Astrocyte (in vitro differentiated cells and primary cell): ENCODE data around the gene CREBL2. TPM values are rescaled to one million over a fixed set of nuclear protein-coding genes. Genes with fewer than 3 reads are reported as not detected.
"Not testable (repeated sequence)": the region's sequence is repeated elsewhere in the genome, so short reads cannot be mapped to it uniquely, and the experiment has no call there.

Experiments
- DNase-seq: peaks from one replicate; pipeline ENCODE4 v3.0.0-alpha.2; 2010; ENCODE audit warnings: low read depth
- FAIRE-seq: peaks from 2 replicates; lab custom pipeline; 2011; peaks lifted over from hg19 to GRCh38; lab: Jason Lieb, UNC
- H2AFZ ChIP-seq: 2 replicates; pipeline ENCODE4 v1.6.0; 2012; ENCODE audit warnings: low read depth, low read length, inconsistent platforms
- H3K27ac ChIP-seq: 2 replicates; pipeline ENCODE4 v1.5.1; 2011; ENCODE audit warnings: low read depth, low read length, inconsistent platforms
- H3K27me3 ChIP-seq: 2 replicates; pipeline ENCODE4 v1.6.0; 2011; ENCODE audit warnings: low read length, inconsistent platforms; ENCODE audit not compliant: insufficient read depth
- H3K36me3 ChIP-seq: 2 replicates; pipeline ENCODE4 v1.5.1; 2011; ENCODE audit warnings: low read length, inconsistent platforms; ENCODE audit not compliant: insufficient read depth
- H3K4me1 ChIP-seq: 2 replicates; pipeline ENCODE4 v1.5.1; 2011; ENCODE audit warnings: low read length, inconsistent platforms; ENCODE audit not compliant: insufficient read depth
- H3K4me2 ChIP-seq: 2 replicates; pipeline ENCODE4 v1.6.0; 2012; ENCODE audit warnings: low read length, inconsistent platforms
- H3K4me3 ChIP-seq: 2 replicates; pipeline ENCODE4 v1.5.1; 2011; ENCODE audit warnings: low read depth, mild to moderate bottlenecking, low read length, inconsistent platforms; ENCODE audit not compliant: insufficient read depth
- H3K79me2 ChIP-seq: 2 replicates; pipeline ENCODE4 v1.6.0; 2012; ENCODE audit warnings: mild to moderate bottlenecking, low read length, inconsistent platforms; ENCODE audit not compliant: insufficient read depth
- H3K9ac ChIP-seq: 2 replicates; pipeline ENCODE4 v1.6.0; 2012; ENCODE audit warnings: mild to moderate bottlenecking, low read length, inconsistent platforms
- H3K9me3 ChIP-seq: 2 replicates; pipeline ENCODE4 v1.5.1; 2012; ENCODE audit warnings: low read depth, mild to moderate bottlenecking, low read length, inconsistent platforms; ENCODE audit not compliant: insufficient read depth
- H4K20me1 ChIP-seq: 2 replicates; pipeline ENCODE4 v1.6.0; 2012; ENCODE audit warnings: low read length, inconsistent platforms; ENCODE audit not compliant: insufficient read depth
- H3K27ac Mint-ChIP-seq: one replicate; pipeline ENCODE4 v1.8.0; 2021; ENCODE audit warnings: mild to moderate bottlenecking, mixed read lengths; ENCODE audit not compliant: unreplicated experiment
- H3K27me3 Mint-ChIP-seq: one replicate; pipeline ENCODE4 v1.8.0; 2021; ENCODE audit warnings: low read depth, mixed read lengths; ENCODE audit not compliant: unreplicated experiment
- H3K36me3 Mint-ChIP-seq: one replicate; pipeline ENCODE4 v1.8.0; 2021; ENCODE audit warnings: low read depth, mixed read lengths; ENCODE audit not compliant: unreplicated experiment
- H3K4me1 Mint-ChIP-seq: one replicate; pipeline ENCODE4 v1.8.0; 2021; ENCODE audit warnings: low read depth, mixed read lengths; ENCODE audit not compliant: unreplicated experiment
- H3K4me3 Mint-ChIP-seq: one replicate; pipeline ENCODE4 v1.8.0; 2021; ENCODE audit warnings: mild to moderate bottlenecking, moderate library complexity, mixed read lengths; ENCODE audit not compliant: unreplicated experiment
- H3K9me3 Mint-ChIP-seq: one replicate; pipeline ENCODE4 v1.8.0; 2021; ENCODE audit warnings: mild to moderate bottlenecking, mixed read lengths; ENCODE audit not compliant: unreplicated experiment
- EZH2 ChIP-seq: IDR thresholded peaks from 2 replicates; pipeline ENCODE4 v1.6.1; 2012; ENCODE audit warnings: mild to moderate bottlenecking, low read length, inconsistent platforms; ENCODE audit not compliant: insufficient read depth
- total RNA-seq: library from RNA; stranded (reverse); gene quantifications from 2 replicates; pipeline ENCODE4 v1.2.1, GENCODE V29; 2021
- TF ChIP-seq, protein P1 (sequence below): IDR thresholded peaks from 2 replicates; pipeline ENCODE4 v1.5.1; 2011; ENCODE audit warnings: low read depth, mild to moderate bottlenecking, inconsistent platforms, low read length, moderate library complexity; ENCODE audit not compliant: insufficient read depth

The CREBL2 gene
- total RNA-seq, 1 donor from 2014 or later: 14.8 TPM

DNA sequence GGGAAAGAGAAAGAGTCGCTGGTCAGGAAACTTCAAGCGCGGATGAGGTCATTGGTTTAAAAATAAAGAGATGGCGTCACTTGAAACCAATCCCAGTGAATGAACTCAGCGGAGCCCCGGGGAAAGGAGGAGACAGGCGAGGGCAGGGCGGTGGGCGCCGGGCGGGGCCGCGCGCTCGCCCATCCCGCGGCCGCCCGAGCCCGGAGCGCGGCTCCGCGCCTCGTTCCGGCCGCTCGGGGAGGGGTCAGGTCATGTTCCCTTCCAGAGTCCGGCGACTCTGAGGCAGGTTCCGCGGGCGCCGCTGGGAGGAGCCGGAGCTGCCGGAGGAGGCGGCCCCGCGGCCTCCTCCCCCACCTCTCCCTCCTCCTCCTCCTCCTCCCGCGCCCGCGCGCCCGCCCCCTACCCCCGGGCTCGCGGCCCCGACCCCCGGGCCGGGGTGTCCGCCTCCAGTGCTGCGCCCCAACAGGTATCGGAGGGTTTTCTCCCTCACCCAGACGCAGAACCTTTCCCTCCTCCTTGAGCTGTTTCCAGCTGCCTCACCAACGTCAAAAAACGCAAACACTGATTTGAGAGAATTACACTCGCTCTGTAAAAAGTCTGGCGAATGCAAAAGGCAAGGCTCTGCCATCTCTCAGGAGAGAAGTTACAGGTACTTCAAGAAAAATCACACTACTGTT lies 49.0 kb upstream of the CREBL2 start, which contains the start of gene DUSP16:
Gene DUSP16, minus strand, starts transcription at position 279 of the 677 bp plus-strand sequence. CDS start 41,765 bp downstream, outside the sequence.
- TF ChIP-seq EZH2: no peak
- TF ChIP-seq, protein P1, sequence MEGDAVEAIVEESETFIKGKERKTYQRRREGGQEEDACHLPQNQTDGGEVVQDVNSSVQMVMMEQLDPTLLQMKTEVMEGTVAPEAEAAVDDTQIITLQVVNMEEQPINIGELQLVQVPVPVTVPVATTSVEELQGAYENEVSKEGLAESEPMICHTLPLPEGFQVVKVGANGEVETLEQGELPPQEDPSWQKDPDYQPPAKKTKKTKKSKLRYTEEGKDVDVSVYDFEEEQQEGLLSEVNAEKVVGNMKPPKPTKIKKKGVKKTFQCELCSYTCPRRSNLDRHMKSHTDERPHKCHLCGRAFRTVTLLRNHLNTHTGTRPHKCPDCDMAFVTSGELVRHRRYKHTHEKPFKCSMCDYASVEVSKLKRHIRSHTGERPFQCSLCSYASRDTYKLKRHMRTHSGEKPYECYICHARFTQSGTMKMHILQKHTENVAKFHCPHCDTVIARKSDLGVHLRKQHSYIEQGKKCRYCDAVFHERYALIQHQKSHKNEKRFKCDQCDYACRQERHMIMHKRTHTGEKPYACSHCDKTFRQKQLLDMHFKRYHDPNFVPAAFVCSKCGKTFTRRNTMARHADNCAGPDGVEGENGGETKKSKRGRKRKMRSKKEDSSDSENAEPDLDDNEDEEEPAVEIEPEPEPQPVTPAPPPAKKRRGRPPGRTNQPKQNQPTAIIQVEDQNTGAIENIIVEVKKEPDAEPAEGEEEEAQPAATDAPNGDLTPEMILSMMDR: no peak
- peaks cover 12% of the 10 kb centered on the region for H3K4me1 Mint-ChIP-seq
- FAIRE-seq (no peak), DNase-seq (peak; percentile 88)
- peak within 1 kb of the TSS; percentile 91 for H3K27ac Mint-ChIP-seq
- peaks cover 3% of the 10 kb centered on the region for H4K20me1 ChIP-seq
- H3K9ac ChIP-seq: peak within 1 kb of the TSS; percentile 99
- H3K79me2 ChIP-seq: peaks cover 41% of the 10 kb centered on the region
- peak within 1 kb of the TSS; percentile 97 for H3K27ac ChIP-seq
- H3K27me3 ChIP-seq: no peaks in the 10 kb centered on the region
- peaks cover 6% of the 10 kb centered on the region for H3K9me3 Mint-ChIP-seq
- H3K4me1 ChIP-seq: peaks cover 10% of the 10 kb centered on the region
- H3K27me3 Mint-ChIP-seq: no peaks in the 10 kb centered on the region
- H3K36me3 ChIP-seq: no peaks in the 10 kb centered on the region
- peak within 1 kb of the TSS; percentile 95 for H3K4me2 ChIP-seq
- H3K36me3 Mint-ChIP-seq: no peaks in the 10 kb centered on the region
- H3K4me3 ChIP-seq: peak within 1 kb of the TSS; percentile 91
- peak within 1 kb of the TSS; percentile 80 for H2AFZ ChIP-seq
- peak within 1 kb of the TSS; percentile 84 for H3K4me3 Mint-ChIP-seq
- H3K9me3 ChIP-seq: no peaks in the 10 kb centered on the region

- peak overlapping the region; percentile 59 for H3K4me3 ChIP-seq
- no peak for TF ChIP-seq EZH2
- TF ChIP-seq, protein P1: no peak
- Mint-ChIP-seq H3K4me3 (peak overlapping the region; percentile 83), H3K27me3 (no peaks in the 10 kb centered on the region), H3K36me3 (no peaks in the 10 kb centered on the region), H3K27ac (peak overlapping the region; percentile 89), H3K4me1 (peaks cover 12% of the 10 kb centered on the region), H3K9me3 (peaks cover 6% of the 10 kb centered on the region)
- no peaks in the 10 kb centered on the region for H3K27me3 ChIP-seq
- H3K36me3 ChIP-seq: no peaks in the 10 kb centered on the region
- DNase-seq (peak; percentile 59), FAIRE-seq (no peak)
- peaks cover 34% of the 10 kb centered on the region for H3K79me2 ChIP-seq
- H2AFZ ChIP-seq: peak overlapping the region; percentile 53
- H3K9me3 ChIP-seq: no peaks in the 10 kb centered on the region
- H3K4me1 ChIP-seq: peaks cover 10% of the 10 kb centered on the region
- peaks cover 3% of the 10 kb centered on the region for H4K20me1 ChIP-seq
- peak overlapping the region; percentile 99 for H3K9ac ChIP-seq
- H3K27ac ChIP-seq: peak overlapping the region; percentile 97
- H3K4me2 ChIP-seq: peak overlapping the region; percentile 95
These were observed 48.3 kb upstream of the CREBL2 start for GRCh38 chr12:12563290-12563928.

- peaks cover 3% of the 10 kb centered on the region for H3K4me1 Mint-ChIP-seq
- Histone ChIP-seq H2AFZ (no peak overlapping the region), H3K27me3 (no peaks in the 10 kb centered on the region), H3K4me3 (no peak overlapping the region), H3K9me3 (no peaks in the 10 kb centered on the region), H4K20me1 (peaks cover under 1% of the 10 kb centered on the region), H3K4me1 (peaks cover 10% of the 10 kb centered on the region), H3K79me2 (peaks cover 19% of the 10 kb centered on the region), H3K9ac (no peak overlapping the region), H3K36me3 (no peaks in the 10 kb centered on the region), H3K4me2 (no peak overlapping the region), H3K27ac (no peak overlapping the region)
- no peak for TF ChIP-seq EZH2
- TF ChIP-seq, protein P1: no peak
- no peak for DNase-seq
- no peak overlapping the region for H3K4me3 Mint-ChIP-seq
- no peaks in the 10 kb centered on the region for H3K36me3 Mint-ChIP-seq
- H3K9me3 Mint-ChIP-seq: peaks cover 7% of the 10 kb centered on the region
- no peak overlapping the region for H3K27ac Mint-ChIP-seq
- no peaks in the 10 kb centered on the region for H3K27me3 Mint-ChIP-seq
- no peak for FAIRE-seq
These were observed 46.8 kb upstream of the CREBL2 start for GRCh38 chr12:12564911-12565310.

- not testable (repeated sequence) for H3K36me3 ChIP-seq, H3K27me3 ChIP-seq, DNase-seq, H3K27ac Mint-ChIP-seq, H3K4me1 ChIP-seq, H3K9me3 ChIP-seq, H3K27me3 Mint-ChIP-seq, H3K9me3 Mint-ChIP-seq, H3K4me3 ChIP-seq, H3K4me3 Mint-ChIP-seq, FAIRE-seq, H3K4me2 ChIP-seq, H3K36me3 Mint-ChIP-seq, H3K9ac ChIP-seq, H3K79me2 ChIP-seq, H3K27ac ChIP-seq, H4K20me1 ChIP-seq, H2AFZ ChIP-seq, H3K4me1 Mint-ChIP-seq
These were observed 45.7 kb upstream of the CREBL2 start for GRCh38 chr12:12565971-12566370.
